Adrenal gland (tissue), 5 donors: ENCODE measurements around the gene NUP93.

Source experiments
- CTCF ChIP-seq, 6 experiments: fragments of 450-650 bp in 4 of 6; fragments of 200-600 bp in 2 of 6; sonication (generic) in 1 of 6; IDR thresholded peaks; 1 replicate in 5 of 6; 2 replicates in 1 of 6; pipeline versions ENCODE4 v1.5.1 to v1.8.0; 2016 to 2021; ENCODE audit warnings: antibody characterized with exemption in 6 of 6, mild to moderate bottlenecking in 2 of 6, moderate library complexity in 1 of 6
- POLR2A ChIP-seq, 2 donors: fragments of 450-650 bp; IDR thresholded peaks; one replicate each; pipeline ENCODE4 v1.6.1; 2017; ENCODE audit warnings: antibody characterized with exemption in 2 of 2, mild to moderate bottlenecking in 2 of 2, moderate library complexity in 1 of 2
- donor health status: DM: no; HTN: no; CAD: no.

GRCh38 chr16:56869513-56870275 lies 139.8 kb downstream of the NUP93 start:
- TF ChIP-seq CTCF (IDR thresholded peaks at IDR 0.05) (peak in 1 of 6 experiments; percentile 13), POLR2A (IDR thresholded peaks at IDR 0.05) (no peak)
